ENCODE measurements around the gene CMTR2. TPM values are rescaled to one million over a fixed set of nuclear protein-coding genes. Genes with fewer than 3 reads are reported as not detected.

The CMTR2 gene, protein sequence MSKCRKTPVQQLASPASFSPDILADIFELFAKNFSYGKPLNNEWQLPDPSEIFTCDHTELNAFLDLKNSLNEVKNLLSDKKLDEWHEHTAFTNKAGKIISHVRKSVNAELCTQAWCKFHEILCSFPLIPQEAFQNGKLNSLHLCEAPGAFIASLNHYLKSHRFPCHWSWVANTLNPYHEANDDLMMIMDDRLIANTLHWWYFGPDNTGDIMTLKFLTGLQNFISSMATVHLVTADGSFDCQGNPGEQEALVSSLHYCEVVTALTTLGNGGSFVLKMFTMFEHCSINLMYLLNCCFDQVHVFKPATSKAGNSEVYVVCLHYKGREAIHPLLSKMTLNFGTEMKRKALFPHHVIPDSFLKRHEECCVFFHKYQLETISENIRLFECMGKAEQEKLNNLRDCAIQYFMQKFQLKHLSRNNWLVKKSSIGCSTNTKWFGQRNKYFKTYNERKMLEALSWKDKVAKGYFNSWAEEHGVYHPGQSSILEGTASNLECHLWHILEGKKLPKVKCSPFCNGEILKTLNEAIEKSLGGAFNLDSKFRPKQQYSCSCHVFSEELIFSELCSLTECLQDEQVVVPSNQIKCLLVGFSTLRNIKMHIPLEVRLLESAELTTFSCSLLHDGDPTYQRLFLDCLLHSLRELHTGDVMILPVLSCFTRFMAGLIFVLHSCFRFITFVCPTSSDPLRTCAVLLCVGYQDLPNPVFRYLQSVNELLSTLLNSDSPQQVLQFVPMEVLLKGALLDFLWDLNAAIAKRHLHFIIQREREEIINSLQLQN
- 11.6 to 15.2 TPM (median 12.6 TPM) in 5 replicates for total RNA-seq (2022; extraction: Qiagen RNA extraction)

DNA sequence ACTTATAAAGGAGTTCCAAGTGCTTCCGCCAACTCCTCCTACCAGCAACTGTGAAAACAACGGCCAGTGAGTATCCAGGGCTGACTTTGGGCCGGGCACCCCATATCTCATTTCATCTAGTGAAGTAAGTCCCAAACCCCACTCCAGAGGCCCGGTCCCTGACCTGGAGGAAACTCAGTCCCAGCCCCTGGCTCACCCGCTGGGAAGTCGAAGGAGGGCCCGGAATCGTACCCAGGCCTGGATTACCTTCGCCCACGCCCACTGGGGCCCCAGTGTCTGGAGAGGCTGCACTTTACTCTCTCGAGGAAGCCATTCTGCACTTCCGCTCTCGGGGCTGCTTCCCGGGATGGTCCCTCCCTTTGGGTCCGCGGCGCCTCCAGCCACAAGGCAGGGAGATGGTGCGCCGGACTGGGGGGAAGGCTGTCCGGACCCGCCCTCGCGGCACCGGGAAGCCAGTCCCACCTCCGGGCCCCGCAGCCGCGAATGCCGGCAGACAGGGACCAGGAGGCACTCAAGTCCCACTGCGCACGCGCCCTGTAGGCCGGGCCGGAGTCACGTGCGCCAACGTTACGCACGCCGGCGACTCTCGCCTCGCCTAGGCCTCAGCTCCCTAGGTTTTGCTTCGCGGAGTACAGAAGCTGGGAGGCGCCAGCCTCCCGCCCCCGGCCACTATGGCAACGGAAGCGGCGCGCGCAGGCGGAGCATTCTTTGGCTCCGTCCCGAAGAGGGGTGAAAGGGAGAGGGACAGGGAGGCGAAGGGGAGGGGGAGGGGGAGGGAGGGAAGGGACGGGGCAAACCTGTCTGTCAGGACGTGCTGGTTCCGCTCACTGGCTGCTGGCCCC is at the start of gene CMTR2:
Gene CMTR2 (minus strand): TSS at position 513 of the 842 bp plus-strand sequence. CDS start 3,482 bp downstream, outside the sequence.

Other genes starting within 250 kb of the CMTR2 start
- gene HYDIN, start 58.7 kb downstream of the CMTR2 start, total RNA-seq (2022; extraction: Qiagen RNA extraction): 0.18 to 0.65 TPM (median 0.39 TPM) in 5 replicates
- 4.5 to 8.0 TPM (median 5.4 TPM) in 5 replicates for gene CALB2, start 69.3 kb upstream of the CMTR2 start, total RNA-seq (2022; extraction: Qiagen RNA extraction)
- not detected in 5 replicates for gene TLE7, start 152.7 kb upstream of the CMTR2 start, total RNA-seq (2022; extraction: Qiagen RNA extraction)
- gene ZNF23, start 172.8 kb upstream of the CMTR2 start, total RNA-seq (2022; extraction: Qiagen RNA extraction): 5.4 to 7.6 TPM (median 6.3 TPM) in 5 replicates
- 1.3 to 1.9 TPM (median 1.7 TPM) in 5 replicates for gene ZNF19, start 199.9 kb upstream of the CMTR2 start, total RNA-seq (2022; extraction: Qiagen RNA extraction)
- gene CHST4, start 237.0 kb upstream of the CMTR2 start, total RNA-seq (2022; extraction: Qiagen RNA extraction): 0.08 TPM in 1 of 5 replicates, not detected in the others